ENCODE measurements around the gene ZW10.

ZW10 gene

DNA sequence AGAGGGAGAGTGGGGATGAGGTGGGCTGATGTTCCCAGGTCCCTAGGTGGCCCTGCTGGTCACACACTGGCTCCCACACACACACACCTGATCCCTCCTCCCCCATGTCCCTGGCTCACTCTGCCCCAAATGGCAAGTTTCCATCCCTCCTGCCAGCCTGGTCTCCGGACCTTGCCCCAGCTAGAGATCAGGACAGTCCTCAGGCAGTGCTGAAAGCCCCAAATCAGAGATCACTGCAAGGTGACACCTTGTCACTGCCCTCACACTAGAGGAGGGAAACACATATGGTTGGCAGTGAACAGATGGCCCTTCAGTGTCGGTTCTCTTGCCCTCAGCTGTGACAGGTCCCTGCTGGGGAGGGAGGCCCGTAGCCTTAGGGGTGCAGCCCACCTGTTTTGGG lies 75.0 kb downstream of the ZW10 start:
- DNase-seq (ENCODE audit: low spot score), result no peak

DNA sequence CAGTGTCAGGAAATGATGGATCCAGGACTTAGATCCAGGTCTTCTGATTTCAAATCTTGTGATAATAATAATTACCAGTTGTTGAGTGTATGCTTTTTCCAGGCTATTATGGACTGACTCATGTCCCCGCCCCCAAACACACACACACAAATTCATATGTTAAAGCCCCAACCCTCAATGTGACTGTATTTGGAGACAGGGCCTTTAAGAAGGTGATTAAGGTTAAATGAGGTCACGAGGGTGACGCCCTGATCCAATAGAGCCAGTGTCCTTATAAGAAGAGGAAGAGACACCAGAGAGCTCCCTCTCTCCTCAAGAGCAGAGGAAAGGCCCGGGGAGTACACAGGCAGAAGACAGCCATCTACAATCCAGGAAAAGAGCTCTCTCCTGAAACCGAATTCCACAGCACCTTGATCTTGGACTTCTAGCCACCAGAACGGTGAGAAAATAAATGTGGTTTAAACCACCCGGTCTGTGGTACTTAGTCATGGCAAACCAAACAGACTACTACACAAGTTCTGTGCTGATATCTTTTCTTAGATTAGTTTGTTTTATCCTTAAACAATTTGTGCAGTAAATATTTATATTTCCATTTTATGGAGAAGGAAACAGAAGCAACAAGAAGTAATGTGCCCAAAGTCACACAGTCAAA lies 75.6 kb downstream of the ZW10 start:
- DNase-seq (ENCODE audit: low spot score), result no peak

DNA sequence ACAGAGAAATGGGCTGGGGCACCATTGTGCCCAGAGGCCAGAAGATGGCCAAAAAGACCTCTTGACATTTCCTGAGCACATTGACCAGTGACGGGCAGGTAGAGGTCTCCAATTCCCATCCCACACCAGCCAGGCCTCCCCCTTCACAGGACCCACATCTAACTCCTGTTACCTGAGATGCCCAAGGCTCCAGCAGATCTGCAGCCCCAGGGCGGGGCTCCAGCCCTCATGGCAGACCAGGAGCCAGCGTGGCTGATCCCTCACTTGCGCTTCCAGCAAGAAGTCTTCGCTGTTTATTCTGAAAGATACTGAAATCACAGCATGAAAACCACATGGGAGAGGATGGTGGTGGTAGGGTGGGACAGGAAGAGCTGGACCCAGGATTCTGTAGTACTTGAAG lies 76.4 kb downstream of the ZW10 start:
- DNase-seq (ENCODE audit: low spot score), result no peak

DNA sequence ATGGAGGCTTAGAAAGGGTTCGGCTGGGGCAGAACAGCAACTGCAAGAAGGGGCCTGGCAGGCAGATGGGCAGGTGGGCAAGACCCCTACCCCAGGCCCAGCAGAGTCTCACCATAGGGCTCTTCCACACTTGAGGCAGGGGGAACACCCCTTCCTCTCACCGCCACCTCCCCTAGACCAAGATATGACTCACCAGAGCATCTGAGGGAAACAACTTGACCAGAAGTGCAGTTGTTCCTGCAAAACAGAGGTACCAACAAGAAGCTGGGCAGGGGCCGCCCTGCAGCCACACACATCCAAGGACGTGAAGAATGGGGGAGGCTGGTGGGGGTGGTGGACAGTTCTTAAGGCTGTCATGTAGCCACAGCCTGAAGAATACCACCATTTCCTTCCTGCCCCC lies 78.3 kb downstream of the ZW10 start:
- no peak for DNase-seq (ENCODE audit: low spot score)

DNA sequence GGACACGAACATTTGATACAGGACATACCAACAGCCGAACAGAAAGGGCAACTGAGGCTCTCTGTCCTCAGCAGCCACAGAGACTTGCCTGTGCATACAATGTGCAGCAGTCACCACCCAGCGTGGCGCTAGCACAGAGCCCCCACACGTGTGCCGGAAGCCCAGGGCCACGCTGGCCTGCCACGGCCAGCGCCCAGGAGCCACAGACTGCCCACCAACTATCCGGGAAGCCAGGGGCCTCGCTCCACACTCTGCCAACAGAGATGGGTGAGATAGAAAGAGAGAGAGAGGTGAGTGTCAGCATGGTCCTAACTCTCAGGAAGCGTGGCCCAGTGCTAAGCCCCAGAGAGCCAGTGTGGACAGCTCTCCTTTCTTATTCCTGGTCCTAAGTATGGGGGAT lies 79.1 kb downstream of the ZW10 start:
- no peak for DNase-seq (ENCODE audit: low spot score)

DNA sequence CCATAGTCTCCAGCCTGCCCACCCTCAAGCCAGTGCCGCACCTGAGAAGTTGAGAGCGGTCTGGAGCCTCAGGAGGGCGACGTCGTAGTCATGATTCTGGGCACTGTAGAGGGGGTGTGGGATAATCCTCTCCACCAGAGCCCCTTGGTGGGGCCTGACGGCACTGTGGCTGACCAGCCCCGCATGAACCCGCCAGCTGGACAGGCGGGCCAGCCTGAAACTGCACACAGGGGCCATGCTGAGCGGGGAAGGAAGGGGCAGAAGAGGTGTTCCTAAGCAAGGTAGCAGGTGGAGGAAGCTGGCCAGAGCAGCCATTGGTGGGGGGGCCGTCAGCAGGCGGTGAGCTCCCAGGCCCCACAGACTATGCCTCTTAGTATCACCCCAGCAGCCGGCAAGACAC lies 80.5 kb downstream of the ZW10 start:
- no peak for DNase-seq (ENCODE audit: low spot score)

DNA sequence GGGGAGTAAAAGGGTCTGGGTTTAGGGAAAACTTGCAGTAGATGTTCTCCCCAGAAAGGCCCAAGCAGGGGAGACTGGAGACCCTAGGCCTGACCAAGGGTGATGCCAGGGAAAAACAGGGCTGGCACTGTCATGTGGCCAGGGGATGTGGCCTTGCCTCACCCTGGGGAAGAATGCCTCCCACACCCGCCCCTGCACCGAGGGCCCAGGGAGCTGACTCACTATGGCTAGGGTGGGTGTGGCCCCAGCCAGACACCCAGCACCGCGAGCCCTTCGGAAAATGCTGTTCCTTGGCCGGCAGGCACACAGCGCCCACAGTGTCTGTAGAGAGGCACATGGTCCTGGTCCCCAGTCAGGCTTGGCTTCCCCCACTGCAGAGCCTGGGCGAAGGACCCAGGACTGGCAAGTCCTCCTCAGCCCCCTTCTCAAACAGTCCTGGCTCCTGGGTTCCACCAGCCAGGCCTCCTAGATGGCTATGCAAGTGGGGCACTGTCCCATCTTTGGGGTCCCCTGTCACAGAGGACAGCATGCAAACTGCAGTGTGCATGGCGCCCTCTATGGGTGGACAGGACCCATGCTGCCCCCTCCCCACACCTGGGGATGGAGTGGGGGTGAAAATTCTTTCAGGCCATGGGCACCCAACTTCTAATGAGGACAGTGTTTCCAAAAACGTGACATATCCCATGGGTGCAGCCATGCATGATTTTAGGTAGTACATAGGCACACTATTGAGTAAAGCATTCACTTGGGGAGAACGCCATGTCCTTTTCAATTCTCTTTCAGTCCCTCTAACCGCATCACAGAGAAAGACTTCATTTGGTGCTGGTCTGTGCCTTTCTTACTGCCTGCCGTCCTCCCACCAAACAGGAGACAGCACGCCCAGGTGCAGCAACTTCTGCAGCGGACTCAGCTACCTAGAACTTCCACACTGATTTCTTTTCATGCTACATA lies 82.6 kb downstream of the ZW10 start:
- DNase-seq (ENCODE audit: low spot score), result no peak

DNA sequence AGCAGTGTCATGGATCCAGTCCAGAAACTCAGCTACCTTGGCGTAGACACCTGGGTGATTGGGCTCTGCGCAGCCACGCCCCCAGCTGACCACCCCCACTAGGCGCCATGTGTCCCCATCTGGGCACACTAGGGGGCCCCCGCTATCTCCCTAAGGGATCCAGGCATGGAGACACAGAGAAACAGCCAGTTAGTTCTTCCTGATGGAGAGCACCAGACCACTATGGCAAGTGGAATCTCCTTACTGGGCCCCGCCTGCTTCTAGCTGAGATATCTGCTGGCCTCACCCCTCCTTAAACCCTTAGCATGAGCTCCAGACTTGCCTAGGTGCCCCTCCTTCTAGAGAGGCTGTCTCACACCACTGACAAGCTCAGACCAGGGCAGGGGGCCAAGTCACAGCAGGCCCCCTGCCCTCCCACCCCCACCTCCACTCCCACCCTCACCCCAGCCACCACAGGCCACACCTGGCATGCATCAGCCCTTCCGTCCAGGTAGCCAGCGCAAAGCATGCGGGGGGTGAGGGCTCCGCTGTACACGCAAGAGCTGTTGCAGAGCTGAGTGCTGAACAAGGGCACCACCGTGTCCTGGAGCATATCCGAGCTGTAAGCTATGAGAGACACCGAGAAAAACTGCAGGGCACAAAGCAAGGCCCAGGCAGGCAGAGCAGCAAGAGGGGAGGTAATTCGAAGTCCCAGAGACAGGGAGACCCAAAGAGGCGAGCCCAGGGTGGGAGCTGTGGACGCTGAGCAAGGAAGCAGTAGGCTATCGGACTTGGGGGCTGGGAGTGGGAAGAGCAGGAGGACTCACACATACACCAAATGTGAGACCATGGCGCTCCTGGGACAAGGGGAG lies 83.5 kb downstream of the ZW10 start:
- DNase-seq (ENCODE audit: low spot score), result no peak

DNA sequence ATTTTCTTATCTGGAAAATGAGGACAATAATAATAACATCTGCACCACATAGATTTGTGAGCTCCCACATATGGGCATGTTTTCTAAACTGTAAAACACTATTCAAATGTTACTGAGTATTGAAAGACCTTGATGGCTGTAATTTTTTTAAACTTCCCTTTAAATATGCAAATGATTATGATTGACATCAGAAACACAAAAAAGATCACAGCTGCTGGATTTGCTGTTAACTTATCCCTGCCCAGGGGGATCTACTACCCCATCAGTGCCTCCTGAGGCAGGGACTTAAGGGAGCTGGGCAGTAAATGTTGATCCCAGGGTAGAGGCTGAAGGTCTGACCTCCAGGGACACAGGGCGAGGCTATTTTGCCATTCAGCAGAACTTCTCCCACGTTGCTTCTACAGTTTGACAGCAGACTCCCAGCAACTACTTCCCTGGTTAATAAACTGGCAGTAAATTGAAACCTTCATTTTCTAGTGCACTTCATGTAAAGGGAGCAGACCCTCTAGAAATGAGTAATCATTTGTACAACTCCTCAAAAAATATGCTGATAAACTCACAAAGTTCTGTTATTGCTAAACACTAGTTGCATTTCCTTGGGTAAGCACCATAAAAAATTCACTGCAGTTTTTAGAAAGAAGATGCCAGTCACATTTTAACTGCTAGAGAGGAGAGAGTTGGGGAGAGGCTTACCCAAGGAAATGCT lies 87.7 kb downstream of the ZW10 start:
- no peak for DNase-seq (ENCODE audit: low spot score)

DNA sequence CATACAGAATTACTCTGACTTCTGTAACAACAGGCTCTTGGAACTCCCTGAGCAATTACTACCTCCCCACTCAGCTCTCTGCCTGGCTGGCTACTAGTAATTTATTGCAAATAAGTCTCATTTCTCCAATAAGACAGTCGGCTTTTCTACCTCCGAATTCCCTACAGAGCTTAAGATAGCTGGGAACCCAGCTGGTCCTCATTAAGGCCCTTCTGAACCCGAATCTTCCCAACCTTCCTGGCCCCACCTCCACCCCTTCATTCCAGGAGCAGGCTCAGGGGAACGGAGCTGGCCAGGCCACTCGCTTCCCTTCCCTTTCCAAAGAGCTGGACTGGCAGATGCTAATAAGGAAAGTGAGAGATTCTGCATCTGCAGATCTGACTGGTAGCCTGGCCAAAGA lies 89.0 kb downstream of the ZW10 start:
- no peak for DNase-seq (ENCODE audit: low spot score)

DNA sequence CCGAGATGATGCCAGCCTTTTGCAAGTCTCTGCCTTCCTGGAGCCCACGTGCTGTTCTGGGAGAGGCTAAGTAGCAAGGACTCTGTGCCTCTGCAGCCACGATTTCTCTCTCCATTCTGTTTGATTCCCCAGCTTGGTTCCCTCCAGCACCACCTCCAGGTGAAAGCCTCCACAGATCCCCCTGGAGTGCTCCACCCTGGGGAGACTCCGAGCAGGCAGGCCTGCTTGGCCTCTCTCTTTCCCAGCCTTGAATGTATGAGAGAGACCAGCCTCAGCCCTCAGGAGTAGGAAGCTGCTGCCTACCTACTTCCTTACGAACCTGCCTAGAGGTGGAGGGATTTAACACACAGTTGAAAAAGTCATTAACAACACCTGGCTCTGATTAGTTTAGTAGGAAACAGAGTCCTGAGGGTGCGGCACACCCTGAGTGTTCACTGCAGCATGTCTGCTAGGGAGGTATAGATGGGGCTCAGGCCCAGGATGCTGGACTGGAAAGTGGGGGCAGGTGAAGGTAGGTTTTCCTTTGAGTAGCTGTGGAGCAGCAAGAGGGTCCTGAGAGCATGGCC lies 89.9 kb downstream of the ZW10 start:
- DNase-seq (ENCODE audit: low spot score), result no peak

Small RNA genes within 50 kb of the gene (small RNA-seq; reads per million reads assigned to genes)
- gene LRRC37A13P, result 0 reads per million in 2 experiments
- gene RPS29P19, result 0 reads per million in 2 experiments
